Gastroesophageal sphincter (tissue), 3 donors: Measurements from ENCODE around the gene LENEP.
"Not testable (repeated sequence)": the region's sequence is repeated elsewhere in the genome, so short reads cannot be mapped to it uniquely, and the experiment has no call there.

ENCODE experiments used
- CTCF ChIP-seq, 4 experiments: fragments of 200-600 bp in 2 of 4; fragments of 450-650 bp in 2 of 4; sonication (generic) in 1 of 4; IDR thresholded peaks; one replicate each; pipeline ENCODE4 v1.5.1; 2017 to 2019; ENCODE audit warnings: antibody characterized with exemption in 4 of 4, mild to moderate bottlenecking in 2 of 4, moderate library complexity in 2 of 4
- POLR2A ChIP-seq, 2 donors: fragments of 450-650 bp; IDR thresholded peaks; one replicate each; pipeline ENCODE4 v1.6.1; 2017; ENCODE audit warnings: antibody characterized with exemption in 2 of 2, mild to moderate bottlenecking in 2 of 2, moderate library complexity in 1 of 2
- POLR2AphosphoS5 ChIP-seq: sonication (generic); formaldehyde crosslinking; IDR thresholded peaks from one replicate; pipeline ENCODE4 v1.6.1; 2017; ENCODE audit warnings: antibody characterized with exemption

DNA sequence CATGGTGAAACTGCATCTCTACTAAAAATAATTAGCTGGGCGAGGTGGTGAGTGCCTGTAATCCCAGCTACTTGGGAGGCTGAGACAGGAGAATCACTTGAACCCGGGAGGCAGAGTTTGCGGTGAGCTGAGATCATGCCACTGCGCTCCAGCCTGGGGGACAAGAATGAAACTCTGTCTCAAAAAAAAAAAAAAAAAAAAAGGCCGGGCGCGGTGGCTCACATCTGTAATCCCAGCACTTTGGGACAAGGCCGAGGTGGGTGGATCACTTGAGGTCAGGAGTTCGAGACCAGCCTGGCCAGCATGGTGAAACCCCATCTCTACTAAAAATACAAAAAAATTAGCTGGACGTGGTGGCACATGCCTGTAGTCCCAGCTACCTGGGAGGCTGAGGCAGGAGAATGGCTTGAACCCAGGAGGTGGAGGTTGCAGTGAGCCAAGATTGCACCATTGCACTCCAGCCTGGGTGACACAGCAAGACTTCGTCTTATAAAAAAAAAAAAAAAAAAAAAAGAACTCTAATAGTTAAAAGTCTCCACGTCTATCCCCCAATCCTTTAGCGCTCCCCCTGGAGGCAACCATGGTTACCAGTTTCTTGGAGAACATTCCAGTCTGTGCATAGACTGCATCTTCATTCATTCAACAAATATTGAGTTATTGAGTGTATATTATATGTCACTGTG lies 2.1 kb downstream of the LENEP start:
- TF ChIP-seq POLR2A (IDR thresholded peaks at IDR 0.05); POLR2AphosphoS5: not testable (repeated sequence)
- TF ChIP-seq CTCF (IDR thresholded peaks at IDR 0.05): peak in 3 of 4 experiments; percentile 9 to 45 (median 36)
